Vagina (tissue), 2 donors: ENCODE results near the gene CUL4B. TPM values are rescaled to one million over a fixed set of nuclear protein-coding genes. Genes with fewer than 3 reads are reported as not detected.
"Not testable (repeated sequence)": the region's sequence is repeated elsewhere in the genome, so short reads cannot be mapped to it uniquely, and the experiment has no call there.

Experiments
- DNase-seq, 2 donors: peaks; one replicate each; pipeline ENCODE4 v3.0.0-alpha.2; 2017; ENCODE audit errors: extremely low spot score in 2 of 2
- H3K27ac ChIP-seq: fragments of 200-600 bp; sonication (generic); one replicate; pipeline ENCODE4 v1.5.1; 2019
- H3K27me3 ChIP-seq: fragments of 200-600 bp; sonication (generic); one replicate; pipeline ENCODE4 v1.5.1; 2019
- H3K36me3 ChIP-seq, 2 donors: fragments of 200-600 bp; sonication (generic); one replicate each; pipeline ENCODE4 v1.5.1; 2017 to 2019
- H3K4me1 ChIP-seq: fragments of 200-600 bp; sonication (generic); one replicate; pipeline ENCODE4 v1.5.1; 2019
- H3K4me3 ChIP-seq, 2 donors: fragments of 200-600 bp; sonication (generic); 1 replicate in 1 of 2; 2 replicates in 1 of 2; pipeline ENCODE4 v1.5.1; 2016 to 2019
- H3K9me3 ChIP-seq: fragments of 200-600 bp; sonication (generic); one replicate; pipeline ENCODE4 v1.5.1; 2019
- CTCF ChIP-seq, 3 experiments: fragments of 450-650 bp in 2 of 3; fragments of 200-600 bp in 1 of 3; sonication (generic) in 1 of 3; IDR thresholded peaks; one replicate each; pipeline ENCODE4 v1.5.1; 2017 to 2019; ENCODE audit warnings: antibody characterized with exemption in 3 of 3, mild to moderate bottlenecking in 2 of 3, moderate library complexity in 2 of 3
- POLR2A ChIP-seq, 2 donors: fragments of 450-650 bp; IDR thresholded peaks; one replicate each; pipeline ENCODE4 v1.6.1; 2017; ENCODE audit warnings: antibody characterized with exemption in 2 of 2, mild to moderate bottlenecking in 2 of 2, moderate library complexity in 2 of 2
- POLR2AphosphoS5 ChIP-seq, 2 donors: sonication (generic); formaldehyde crosslinking; IDR thresholded peaks; one replicate each; pipeline ENCODE4 v1.9.0; 2017; ENCODE audit warnings: antibody characterized with exemption in 2 of 2, mild to moderate bottlenecking in 2 of 2, low read depth in 1 of 2; ENCODE audit not compliant: insufficient read depth in 1 of 2
- intact Hi-C: fragments of 100-400 bp; cut with DNase I; formaldehyde crosslinking; loops from one replicate; pipeline ENCODE4 v1.15.1; 2023
- total RNA-seq: library from RNA; depleted of rRNA; stranded (reverse); fragments of >200 nt; gene quantifications from one replicate; pipeline ENCODE4 v1.2.3, GENCODE V29; 2016

Gene CUL4B
- total RNA-seq, 1 donor from 2014 or later = 31.7 TPM

- DNase-seq = no peak
- intact Hi-C loops = no loop called here
- TF ChIP-seq CTCF (IDR thresholded peaks at IDR 0.05) (no peak), POLR2A (IDR thresholded peaks at IDR 0.05) (no peak), POLR2AphosphoS5 (IDR thresholded peaks at IDR 0.05; ENCODE audit: insufficient read depth in 1 of 2, low read depth in 1 of 2) (no peak)
- H3K9me3 ChIP-seq = no peaks in the 10 kb centered on the region
- H3K27ac ChIP-seq = no peak overlapping the region
- H3K27me3 ChIP-seq = no peaks in the 10 kb centered on the region
- no peak overlapping the region for H3K4me3 ChIP-seq
- H3K36me3 ChIP-seq = no peaks in the 10 kb centered on the region
- H3K4me1 ChIP-seq = no peaks in the 10 kb centered on the region
These were observed 61.3 kb downstream of the CUL4B start for GRCh38 chrX:120499301-120500072.

GRCh38 chrX:120490119-120490518, 70.6 kb downstream of the CUL4B start:
- H3K4me1 ChIP-seq, intact Hi-C loops, H3K27ac ChIP-seq, DNase-seq, H3K4me3 ChIP-seq, H3K36me3 ChIP-seq, H3K27me3 ChIP-seq, H3K9me3 ChIP-seq: not testable (repeated sequence)

- Histone ChIP-seq H3K9me3 (no peaks in the 10 kb centered on the region), H3K4me1 (peaks cover 5% of the 10 kb centered on the region), H3K36me3 (no peaks in the 10 kb centered on the region), H3K4me3 (no peak overlapping the region), H3K27ac (no peak overlapping the region), H3K27me3 (no peaks in the 10 kb centered on the region)
- no peak for TF ChIP-seq POLR2AphosphoS5 (IDR thresholded peaks at IDR 0.05; ENCODE audit: insufficient read depth in 1 of 2, low read depth in 1 of 2)
- no peak for TF ChIP-seq CTCF (IDR thresholded peaks at IDR 0.05)
- TF ChIP-seq POLR2A (IDR thresholded peaks at IDR 0.05) = no peak
- no peak for DNase-seq
- intact Hi-C loops = no loop called here
These were observed 74.0 kb downstream of the CUL4B start for GRCh38 chrX:120486786-120487185.

GRCh38 chrX:120485638-120486520, 74.9 kb downstream of the CUL4B start:
- no peaks in the 10 kb centered on the region for H3K9me3 ChIP-seq
- TF ChIP-seq POLR2A (IDR thresholded peaks at IDR 0.05) (no peak), CTCF (IDR thresholded peaks at IDR 0.05) (peak in 2 of 3 experiments; percentile 39 to 42), POLR2AphosphoS5 (IDR thresholded peaks at IDR 0.05; ENCODE audit: insufficient read depth in 1 of 2, low read depth in 1 of 2) (peak; percentile 24 to 84)
- no peak for DNase-seq
- peak overlapping the region; percentile 43 to 45 for H3K4me3 ChIP-seq
- H3K27me3 ChIP-seq = no peaks in the 10 kb centered on the region
- peak overlapping the region; percentile 69 for H3K27ac ChIP-seq
- intact Hi-C loops = no loop called here
- peaks cover 5% of the 10 kb centered on the region for H3K4me1 ChIP-seq
- H3K36me3 ChIP-seq = no peaks in the 10 kb centered on the region

GRCh38 chrX:120485315-120485637, 75.5 kb downstream of the CUL4B start:
- intact Hi-C loops = no loop called here
- Histone ChIP-seq H3K4me1 (peaks cover 5% of the 10 kb centered on the region), H3K4me3 (peak overlapping the region; percentile 9 to 45), H3K36me3 (no peaks in the 10 kb centered on the region), H3K9me3 (no peaks in the 10 kb centered on the region), H3K27ac (peak overlapping the region; percentile 69), H3K27me3 (no peaks in the 10 kb centered on the region)
- no peak for DNase-seq
- TF ChIP-seq CTCF (IDR thresholded peaks at IDR 0.05) (no peak), POLR2AphosphoS5 (IDR thresholded peaks at IDR 0.05; ENCODE audit: insufficient read depth in 1 of 2, low read depth in 1 of 2) (no peak), POLR2A (IDR thresholded peaks at IDR 0.05) (no peak)
